DND-41 (cell line): Measurements from ENCODE around the gene LDB1.

Source experiments
- CTCF ChIP-seq: IDR thresholded peaks from 2 replicates; pipeline ENCODE4 v1.5.1; 2012; ENCODE audit warnings: borderline replicate concordance, low read length, moderate library complexity, mild to moderate bottlenecking; ENCODE audit not compliant: poor library complexity, severe bottlenecking; ENCODE audit errors: extremely low read depth
- EZH2 ChIP-seq: IDR thresholded peaks from 3 replicates; pipeline ENCODE4 v1.6.1; 2012; ENCODE audit warnings: borderline replicate concordance, low read depth, mild to moderate bottlenecking, moderate library complexity, low read length, inconsistent platforms; ENCODE audit not compliant: severe bottlenecking

GRCh38 chr10:102151774-102152544 is 31.8 kb upstream of the LDB1 start, which contains the start of gene NOLC1:
- TF ChIP-seq CTCF: no peak
- no peak for TF ChIP-seq EZH2
